ENCODE measurements around the gene CFAP54. TPM values are rescaled to one million over a fixed set of nuclear protein-coding genes. Genes with fewer than 3 reads are reported as not detected.

Gene CFAP54
- polyA plus RNA-seq, 1 of the 3 experiments (the other 2 are of a cell fraction): 0.87 TPM

DNA sequence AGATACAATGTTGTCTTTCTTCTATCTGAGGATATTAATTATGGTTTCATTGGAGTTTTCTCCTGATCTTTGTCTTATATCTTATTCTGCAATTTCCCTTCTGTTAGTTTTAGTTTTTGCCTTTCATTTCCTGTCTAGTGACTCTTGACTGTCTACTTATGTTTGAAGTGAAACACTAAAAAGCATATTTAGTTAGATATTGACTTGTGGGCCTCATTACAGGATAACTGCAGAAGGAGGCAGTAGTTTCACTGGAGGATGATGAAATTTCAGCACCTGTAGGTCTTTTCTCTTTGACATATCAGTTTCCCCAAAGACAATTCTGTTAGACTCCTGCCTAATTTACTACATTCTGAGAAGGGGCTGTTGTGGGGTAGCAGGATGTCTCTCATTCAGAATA is 320.1 kb downstream of the CFAP54 start:
- Histone ChIP-seq H3K9ac (no peak overlapping the region), H3K36me3 (replicated peaks in 1 of 2; ENCODE audit: control insufficient read depth in 1 of 2, insufficient read depth in 2 of 2, low read length in 1 of 2) (no peaks in the 10 kb centered on the region), H2AFZ (ENCODE audit: low read depth) (no peak overlapping the region), H3K9me2 (no peaks in the 10 kb centered on the region), H4K20me1 (ENCODE audit: insufficient read depth) (no peaks in the 10 kb centered on the region), H3K27me3 (ENCODE audit: insufficient read depth) (no peaks in the 10 kb centered on the region), H3K27ac (ENCODE audit: low read depth in 2 of 2, low read length in 1 of 2) (no peak overlapping the region), H3K79me2 (ENCODE audit: insufficient read depth) (no peaks in the 10 kb centered on the region), H3K4me3 (ENCODE audit: low read depth in 2 of 2, low read length in 1 of 2) (no peak overlapping the region), H3K4me2 (no peak overlapping the region), H3K9me3 (no peaks in the 10 kb centered on the region), H3K4me1 (ENCODE audit: control insufficient read depth in 1 of 2, insufficient read depth in 2 of 2, low read depth in 1 of 2, low read length in 1 of 2) (0 out of 4 replicates have a peak, but pooled peaks cover 0 to 6% of the 10 kb centered on the region in 2 experiments), H3F3A (replicated peaks; ENCODE audit: insufficient read depth) (no peaks in the 10 kb centered on the region)
- TF ChIP-seq EZH2phosphoT487 (IDR thresholded peaks at IDR 0.05; ENCODE audit: borderline replicate concordance, low read depth): no peak
- TF ChIP-seq GABPA (IDR thresholded peaks at IDR 0.05; ENCODE audit: low read depth): no peak
- TF ChIP-seq GATA2 (CRISPR knock-in tag; IDR thresholded peaks at IDR 0.05): no peak
- TF ChIP-seq RXRA (IDR thresholded peaks at IDR 0.05; ENCODE audit: borderline replicate concordance, low read depth): no peak
- TF ChIP-seq, protein P1, sequence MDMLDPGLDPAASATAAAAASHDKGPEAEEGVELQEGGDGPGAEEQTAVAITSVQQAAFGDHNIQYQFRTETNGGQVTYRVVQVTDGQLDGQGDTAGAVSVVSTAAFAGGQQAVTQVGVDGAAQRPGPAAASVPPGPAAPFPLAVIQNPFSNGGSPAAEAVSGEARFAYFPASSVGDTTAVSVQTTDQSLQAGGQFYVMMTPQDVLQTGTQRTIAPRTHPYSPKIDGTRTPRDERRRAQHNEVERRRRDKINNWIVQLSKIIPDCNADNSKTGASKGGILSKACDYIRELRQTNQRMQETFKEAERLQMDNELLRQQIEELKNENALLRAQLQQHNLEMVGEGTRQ (IDR thresholded peaks at IDR 0.05; ENCODE audit: borderline replicate concordance, low read depth, low read length): no peak
- no peak for TF ChIP-seq FOXM1 (IDR thresholded peaks at IDR 0.05; ENCODE audit: low read depth)
- POLR2A ChIA-PET: no interaction called here
- CTCF ChIA-PET: no interaction called here
- no peak for DNase-seq

DNA sequence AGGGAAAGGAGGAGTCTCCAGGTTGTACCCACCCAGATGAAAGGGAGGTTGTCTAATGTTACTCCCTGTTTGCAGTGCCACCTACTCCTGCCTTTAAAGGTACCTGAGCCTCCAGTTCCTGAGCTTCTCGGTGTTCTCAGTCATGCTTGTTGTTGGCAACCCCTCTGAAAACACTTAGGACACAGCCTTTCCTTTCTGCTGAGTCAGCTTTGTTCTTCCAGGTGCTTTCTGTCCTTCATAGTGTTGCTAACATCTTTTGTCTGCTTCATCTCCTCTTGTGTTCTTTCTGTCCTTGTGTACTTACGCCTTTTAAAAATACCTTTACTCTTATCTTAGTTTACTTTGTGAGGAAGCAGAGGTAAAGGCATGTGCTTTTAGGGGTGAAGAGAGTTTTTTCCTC is 320.7 kb downstream of the CFAP54 start:
- peak overlapping the region; percentile 23; the same call in 1 of the 2 replicates for H2AFZ ChIP-seq (ENCODE audit: low read depth)
- H3F3A ChIP-seq (replicated peaks; ENCODE audit: insufficient read depth): no peaks in the 10 kb centered on the region
- WGBS (ENCODE audit: low lambda C conversion rate): 49% methylated on average over 2 of the region's 2 CpGs
- 0 out of 4 replicates have a peak, but pooled peaks cover 0 to 6% of the 10 kb centered on the region in 2 experiments for H3K4me1 ChIP-seq (ENCODE audit: control insufficient read depth in 1 of 2, insufficient read depth in 2 of 2, low read depth in 1 of 2, low read length in 1 of 2)
- TF ChIP-seq, protein P2, sequence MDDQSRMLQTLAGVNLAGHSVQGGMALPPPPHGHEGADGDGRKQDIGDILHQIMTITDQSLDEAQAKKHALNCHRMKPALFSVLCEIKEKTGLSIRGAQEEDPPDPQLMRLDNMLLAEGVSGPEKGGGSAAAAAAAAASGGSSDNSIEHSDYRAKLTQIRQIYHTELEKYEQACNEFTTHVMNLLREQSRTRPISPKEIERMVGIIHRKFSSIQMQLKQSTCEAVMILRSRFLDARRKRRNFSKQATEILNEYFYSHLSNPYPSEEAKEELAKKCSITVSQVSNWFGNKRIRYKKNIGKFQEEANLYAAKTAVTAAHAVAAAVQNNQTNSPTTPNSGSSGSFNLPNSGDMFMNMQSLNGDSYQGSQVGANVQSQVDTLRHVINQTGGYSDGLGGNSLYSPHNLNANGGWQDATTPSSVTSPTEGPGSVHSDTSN (IDR thresholded peaks at IDR 0.05): no peak
- TF ChIP-seq GABPA (IDR thresholded peaks at IDR 0.05; ENCODE audit: low read depth): no peak
- TF ChIP-seq, protein P1 (IDR thresholded peaks at IDR 0.05; ENCODE audit: borderline replicate concordance, low read depth, low read length): no peak
- TF ChIP-seq FOSL2 (IDR thresholded peaks at IDR 0.05; ENCODE audit: borderline replicate concordance, low read depth): no peak
- no peak for TF ChIP-seq FOXM1 (IDR thresholded peaks at IDR 0.05; ENCODE audit: low read depth)
- TF ChIP-seq, protein P3, sequence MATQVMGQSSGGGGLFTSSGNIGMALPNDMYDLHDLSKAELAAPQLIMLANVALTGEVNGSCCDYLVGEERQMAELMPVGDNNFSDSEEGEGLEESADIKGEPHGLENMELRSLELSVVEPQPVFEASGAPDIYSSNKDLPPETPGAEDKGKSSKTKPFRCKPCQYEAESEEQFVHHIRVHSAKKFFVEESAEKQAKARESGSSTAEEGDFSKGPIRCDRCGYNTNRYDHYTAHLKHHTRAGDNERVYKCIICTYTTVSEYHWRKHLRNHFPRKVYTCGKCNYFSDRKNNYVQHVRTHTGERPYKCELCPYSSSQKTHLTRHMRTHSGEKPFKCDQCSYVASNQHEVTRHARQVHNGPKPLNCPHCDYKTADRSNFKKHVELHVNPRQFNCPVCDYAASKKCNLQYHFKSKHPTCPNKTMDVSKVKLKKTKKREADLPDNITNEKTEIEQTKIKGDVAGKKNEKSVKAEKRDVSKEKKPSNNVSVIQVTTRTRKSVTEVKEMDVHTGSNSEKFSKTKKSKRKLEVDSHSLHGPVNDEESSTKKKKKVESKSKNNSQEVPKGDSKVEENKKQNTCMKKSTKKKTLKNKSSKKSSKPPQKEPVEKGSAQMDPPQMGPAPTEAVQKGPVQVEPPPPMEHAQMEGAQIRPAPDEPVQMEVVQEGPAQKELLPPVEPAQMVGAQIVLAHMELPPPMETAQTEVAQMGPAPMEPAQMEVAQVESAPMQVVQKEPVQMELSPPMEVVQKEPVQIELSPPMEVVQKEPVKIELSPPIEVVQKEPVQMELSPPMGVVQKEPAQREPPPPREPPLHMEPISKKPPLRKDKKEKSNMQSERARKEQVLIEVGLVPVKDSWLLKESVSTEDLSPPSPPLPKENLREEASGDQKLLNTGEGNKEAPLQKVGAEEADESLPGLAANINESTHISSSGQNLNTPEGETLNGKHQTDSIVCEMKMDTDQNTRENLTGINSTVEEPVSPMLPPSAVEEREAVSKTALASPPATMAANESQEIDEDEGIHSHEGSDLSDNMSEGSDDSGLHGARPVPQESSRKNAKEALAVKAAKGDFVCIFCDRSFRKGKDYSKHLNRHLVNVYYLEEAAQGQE (IDR thresholded peaks at IDR 0.05; ENCODE audit: low read depth, low read length): no peak
- no peak for TF ChIP-seq RFX5 (IDR thresholded peaks at IDR 0.05; ENCODE audit: low read length)
- TF ChIP-seq, protein P4, sequence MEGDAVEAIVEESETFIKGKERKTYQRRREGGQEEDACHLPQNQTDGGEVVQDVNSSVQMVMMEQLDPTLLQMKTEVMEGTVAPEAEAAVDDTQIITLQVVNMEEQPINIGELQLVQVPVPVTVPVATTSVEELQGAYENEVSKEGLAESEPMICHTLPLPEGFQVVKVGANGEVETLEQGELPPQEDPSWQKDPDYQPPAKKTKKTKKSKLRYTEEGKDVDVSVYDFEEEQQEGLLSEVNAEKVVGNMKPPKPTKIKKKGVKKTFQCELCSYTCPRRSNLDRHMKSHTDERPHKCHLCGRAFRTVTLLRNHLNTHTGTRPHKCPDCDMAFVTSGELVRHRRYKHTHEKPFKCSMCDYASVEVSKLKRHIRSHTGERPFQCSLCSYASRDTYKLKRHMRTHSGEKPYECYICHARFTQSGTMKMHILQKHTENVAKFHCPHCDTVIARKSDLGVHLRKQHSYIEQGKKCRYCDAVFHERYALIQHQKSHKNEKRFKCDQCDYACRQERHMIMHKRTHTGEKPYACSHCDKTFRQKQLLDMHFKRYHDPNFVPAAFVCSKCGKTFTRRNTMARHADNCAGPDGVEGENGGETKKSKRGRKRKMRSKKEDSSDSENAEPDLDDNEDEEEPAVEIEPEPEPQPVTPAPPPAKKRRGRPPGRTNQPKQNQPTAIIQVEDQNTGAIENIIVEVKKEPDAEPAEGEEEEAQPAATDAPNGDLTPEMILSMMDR (IDR thresholded peaks at IDR 0.05): no peak
- TF ChIP-seq, protein P5, sequence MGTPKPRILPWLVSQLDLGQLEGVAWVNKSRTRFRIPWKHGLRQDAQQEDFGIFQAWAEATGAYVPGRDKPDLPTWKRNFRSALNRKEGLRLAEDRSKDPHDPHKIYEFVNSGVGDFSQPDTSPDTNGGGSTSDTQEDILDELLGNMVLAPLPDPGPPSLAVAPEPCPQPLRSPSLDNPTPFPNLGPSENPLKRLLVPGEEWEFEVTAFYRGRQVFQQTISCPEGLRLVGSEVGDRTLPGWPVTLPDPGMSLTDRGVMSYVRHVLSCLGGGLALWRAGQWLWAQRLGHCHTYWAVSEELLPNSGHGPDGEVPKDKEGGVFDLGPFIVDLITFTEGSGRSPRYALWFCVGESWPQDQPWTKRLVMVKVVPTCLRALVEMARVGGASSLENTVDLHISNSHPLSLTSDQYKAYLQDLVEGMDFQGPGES (IDR thresholded peaks at IDR 0.05; ENCODE audit: low read depth, low read length): no peak
- no peak for TF ChIP-seq EP300 (IDR thresholded peaks at IDR 0.05; ENCODE audit: borderline replicate concordance in 1 of 2, low read depth in 1 of 2, low read length in 1 of 2)
- POLR2A ChIA-PET: no interaction called here
- no peak overlapping the region for H3K9ac ChIP-seq
- H3K27ac ChIP-seq (ENCODE audit: low read depth in 2 of 2, low read length in 1 of 2): no peak overlapping the region
- no peaks in the 10 kb centered on the region for H3K27me3 ChIP-seq (ENCODE audit: insufficient read depth)
- no peaks in the 10 kb centered on the region for H3K9me3 ChIP-seq
- H3K4me2 ChIP-seq: no peak overlapping the region
- no peaks in the 10 kb centered on the region for H3K9me2 ChIP-seq
- CTCF ChIA-PET: no interaction called here
- DNase-seq: no peak
- H3K36me3 ChIP-seq (replicated peaks in 1 of 2; ENCODE audit: control insufficient read depth in 1 of 2, insufficient read depth in 2 of 2, low read length in 1 of 2): no peaks in the 10 kb centered on the region
- no peaks in the 10 kb centered on the region for H4K20me1 ChIP-seq (ENCODE audit: insufficient read depth)
- H3K79me2 ChIP-seq (ENCODE audit: insufficient read depth): no peaks in the 10 kb centered on the region
- H3K4me3 ChIP-seq (ENCODE audit: low read depth in 2 of 2, low read length in 1 of 2): no peak overlapping the region
